K562 (cell line): Measurements from ENCODE around the gene CENPT.

Experiments used
- PHF21A ChIP-seq: fragments of 450-650 bp; IDR thresholded peaks from 2 replicates; pipeline ENCODE4 v1.6.1; 2017; ENCODE audit warnings: low read depth, borderline replicate concordance
- PHF8 ChIP-seq: fragments of 200-600 bp; sonication (generic); IDR thresholded peaks from 2 replicates; pipeline ENCODE4 v1.6.1; 2012; ENCODE audit warnings: mixed run types, mild to moderate bottlenecking, inconsistent platforms, low read length, moderate library complexity, borderline replicate concordance
- RNF2 ChIP-seq: sonication (generic); IDR thresholded peaks from 2 replicates; pipeline ENCODE4 v1.6.1; 2016
- ZKSCAN1 ChIP-seq: fragments of 150-350 bp; IDR thresholded peaks from 2 replicates; pipeline ENCODE4 v1.6.1; 2016; ENCODE audit warnings: low read depth, low read length
- ZNF212 ChIP-seq: fragments of 450-650 bp; formaldehyde crosslinking; IDR thresholded peaks from 2 replicates; pipeline ENCODE4 v1.4.0; 2020; ENCODE audit warnings: mild to moderate bottlenecking
- TF ChIP-seq, protein P1 (sequence below), 2 experiments: fragments of 450-650 bp in 1 of 2; sonication (generic) in 1 of 2; formaldehyde crosslinking in 1 of 2; IDR thresholded peaks; 2 replicates each; pipeline versions ENCODE4 v1.7.1 to v1.9.0; 2016 to 2022; ENCODE audit warnings: inconsistent platforms in 1 of 2, mild to moderate bottlenecking in 1 of 2, missing genetic modification reagents in 1 of 2
- TF ChIP-seq, protein P2 (sequence below): IDR thresholded peaks from 2 replicates; pipeline ENCODE4 v1.6.1; 2011; ENCODE audit warnings: borderline replicate concordance, low read depth, mild to moderate bottlenecking, moderate library complexity, low read length; ENCODE audit not compliant: insufficient read depth, poor library complexity, severe bottlenecking

DNA sequence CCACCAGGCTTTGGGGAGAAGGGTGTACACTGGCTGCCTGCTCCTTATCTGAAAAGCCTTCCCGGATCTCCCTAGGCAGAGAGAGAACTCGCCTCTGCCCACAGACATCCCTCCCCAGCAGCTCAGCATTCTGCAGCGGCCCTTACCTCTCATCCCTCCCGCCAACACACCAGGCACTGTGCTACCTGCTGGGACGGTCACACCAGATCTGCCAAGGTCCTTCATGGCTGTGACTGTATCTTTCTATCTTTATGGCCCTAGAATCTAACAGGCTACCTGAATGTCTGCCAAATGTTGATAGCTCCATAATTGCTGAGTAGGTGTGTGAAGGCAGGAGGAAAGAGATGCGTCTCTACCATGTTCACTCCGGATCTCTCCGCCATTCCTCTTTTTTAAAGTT, 32.9 kb downstream of the CENPT start:
- TF ChIP-seq, protein P1, sequence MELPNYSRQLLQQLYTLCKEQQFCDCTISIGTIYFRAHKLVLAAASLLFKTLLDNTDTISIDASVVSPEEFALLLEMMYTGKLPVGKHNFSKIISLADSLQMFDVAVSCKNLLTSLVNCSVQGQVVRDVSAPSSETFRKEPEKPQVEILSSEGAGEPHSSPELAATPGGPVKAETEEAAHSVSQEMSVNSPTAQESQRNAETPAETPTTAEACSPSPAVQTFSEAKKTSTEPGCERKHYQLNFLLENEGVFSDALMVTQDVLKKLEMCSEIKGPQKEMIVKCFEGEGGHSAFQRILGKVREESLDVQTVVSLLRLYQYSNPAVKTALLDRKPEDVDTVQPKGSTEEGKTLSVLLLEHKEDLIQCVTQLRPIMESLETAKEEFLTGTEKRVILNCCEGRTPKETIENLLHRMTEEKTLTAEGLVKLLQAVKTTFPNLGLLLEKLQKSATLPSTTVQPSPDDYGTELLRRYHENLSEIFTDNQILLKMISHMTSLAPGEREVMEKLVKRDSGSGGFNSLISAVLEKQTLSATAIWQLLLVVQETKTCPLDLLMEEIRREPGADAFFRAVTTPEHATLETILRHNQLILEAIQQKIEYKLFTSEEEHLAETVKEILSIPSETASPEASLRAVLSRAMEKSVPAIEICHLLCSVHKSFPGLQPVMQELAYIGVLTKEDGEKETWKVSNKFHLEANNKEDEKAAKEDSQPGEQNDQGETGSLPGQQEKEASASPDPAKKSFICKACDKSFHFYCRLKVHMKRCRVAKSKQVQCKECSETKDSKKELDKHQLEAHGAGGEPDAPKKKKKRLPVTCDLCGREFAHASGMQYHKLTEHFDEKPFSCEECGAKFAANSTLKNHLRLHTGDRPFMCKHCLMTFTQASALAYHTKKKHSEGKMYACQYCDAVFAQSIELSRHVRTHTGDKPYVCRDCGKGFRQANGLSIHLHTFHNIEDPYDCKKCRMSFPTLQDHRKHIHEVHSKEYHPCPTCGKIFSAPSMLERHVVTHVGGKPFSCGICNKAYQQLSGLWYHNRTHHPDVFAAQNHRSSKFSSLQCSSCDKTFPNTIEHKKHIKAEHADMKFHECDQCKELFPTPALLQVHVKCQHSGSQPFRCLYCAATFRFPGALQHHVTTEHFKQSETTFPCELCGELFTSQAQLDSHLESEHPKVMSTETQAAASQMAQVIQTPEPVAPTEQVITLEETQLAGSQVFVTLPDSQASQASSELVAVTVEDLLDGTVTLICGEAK (IDR thresholded peaks at IDR 0.05), result no peak
- TF ChIP-seq, protein P1 (CRISPR knock-in tag; IDR thresholded peaks at IDR 0.05), result no peak
- TF ChIP-seq ZKSCAN1, result no peak
- TF ChIP-seq PHF21A, result no peak
- TF ChIP-seq RNF2, result no peak
- TF ChIP-seq, protein P2, sequence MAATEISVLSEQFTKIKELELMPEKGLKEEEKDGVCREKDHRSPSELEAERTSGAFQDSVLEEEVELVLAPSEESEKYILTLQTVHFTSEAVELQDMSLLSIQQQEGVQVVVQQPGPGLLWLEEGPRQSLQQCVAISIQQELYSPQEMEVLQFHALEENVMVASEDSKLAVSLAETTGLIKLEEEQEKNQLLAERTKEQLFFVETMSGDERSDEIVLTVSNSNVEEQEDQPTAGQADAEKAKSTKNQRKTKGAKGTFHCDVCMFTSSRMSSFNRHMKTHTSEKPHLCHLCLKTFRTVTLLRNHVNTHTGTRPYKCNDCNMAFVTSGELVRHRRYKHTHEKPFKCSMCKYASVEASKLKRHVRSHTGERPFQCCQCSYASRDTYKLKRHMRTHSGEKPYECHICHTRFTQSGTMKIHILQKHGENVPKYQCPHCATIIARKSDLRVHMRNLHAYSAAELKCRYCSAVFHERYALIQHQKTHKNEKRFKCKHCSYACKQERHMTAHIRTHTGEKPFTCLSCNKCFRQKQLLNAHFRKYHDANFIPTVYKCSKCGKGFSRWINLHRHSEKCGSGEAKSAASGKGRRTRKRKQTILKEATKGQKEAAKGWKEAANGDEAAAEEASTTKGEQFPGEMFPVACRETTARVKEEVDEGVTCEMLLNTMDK, result no peak
- TF ChIP-seq PHF8, result no peak
- no peak for TF ChIP-seq ZNF212
